ENCODE measurements around the gene RBM20. TPM values are rescaled to one million over a fixed set of nuclear protein-coding genes. Genes with fewer than 3 reads are reported as not detected.

RBM20 gene
- total and polyA plus RNA-seq, 2 donors, result 1.6 to 3.8 TPM

GRCh38 chr10:110792476-110793125 is 148.5 kb downstream of the RBM20 start:
- peaks cover 0 to 6% of the 10 kb centered on the region in 2 donors for H3K4me1 ChIP-seq (ENCODE audit: control insufficient read depth in 2 of 2, insufficient read depth in 2 of 2, low read length in 2 of 2)
- no peak overlapping the region for H3K27ac ChIP-seq (ENCODE audit: low read depth in 1 of 2, low read length in 1 of 2)
- no peaks in the 10 kb centered on the region for H3K9me3 ChIP-seq (ENCODE audit: control insufficient read depth in 2 of 2, insufficient read depth in 1 of 2, low read length in 1 of 2)
- no peak overlapping the region for H3K4me3 ChIP-seq (ENCODE audit: low read length in 2 of 2)
- no peaks in the 10 kb centered on the region for H3K27me3 ChIP-seq (ENCODE audit: control insufficient read depth in 2 of 2, insufficient read depth in 1 of 2, low read length in 1 of 2)
- H3K36me3 ChIP-seq (ENCODE audit: control insufficient read depth in 2 of 2, insufficient read depth in 2 of 2, low read length in 1 of 2), result no peaks in the 10 kb centered on the region
- no peak for DNase-seq (ENCODE audit: low read depth in 6 of 9, low spot score in 9 of 9)
- 93% methylated on average over 3 of the region's 3 CpGs for WGBS

- Histone ChIP-seq H3K4me3 (ENCODE audit: low read length in 2 of 2) (no peak overlapping the region), H3K36me3 (ENCODE audit: control insufficient read depth in 2 of 2, insufficient read depth in 2 of 2, low read length in 1 of 2) (no peaks in the 10 kb centered on the region), H3K27me3 (ENCODE audit: control insufficient read depth in 2 of 2, insufficient read depth in 1 of 2, low read length in 1 of 2) (no peaks in the 10 kb centered on the region), H3K4me1 (ENCODE audit: control insufficient read depth in 2 of 2, insufficient read depth in 2 of 2, low read length in 2 of 2) (peaks cover 0 to 6% of the 10 kb centered on the region in 2 donors), H3K27ac (ENCODE audit: low read depth in 1 of 2, low read length in 1 of 2) (no peak overlapping the region), H3K9me3 (ENCODE audit: control insufficient read depth in 2 of 2, insufficient read depth in 1 of 2, low read length in 1 of 2) (no peaks in the 10 kb centered on the region)
- WGBS, result 90% methylated on average over 9 of the region's 9 CpGs
- no peak for DNase-seq (ENCODE audit: low read depth in 6 of 9, low spot score in 9 of 9)
Observed at GRCh38 chr10:110793128-110793812, 149.1 kb downstream of the RBM20 start.

GRCh38 chr10:110793886-110794285 is 149.8 kb downstream of the RBM20 start:
- WGBS, result 98% methylated on average over 6 of the region's 6 CpGs
- Histone ChIP-seq H3K27ac (ENCODE audit: low read depth in 1 of 2, low read length in 1 of 2) (no peak overlapping the region), H3K4me1 (ENCODE audit: control insufficient read depth in 2 of 2, insufficient read depth in 2 of 2, low read length in 2 of 2) (peaks cover 0 to 6% of the 10 kb centered on the region in 2 donors), H3K9me3 (ENCODE audit: control insufficient read depth in 2 of 2, insufficient read depth in 1 of 2, low read length in 1 of 2) (no peaks in the 10 kb centered on the region), H3K27me3 (ENCODE audit: control insufficient read depth in 2 of 2, insufficient read depth in 1 of 2, low read length in 1 of 2) (no peaks in the 10 kb centered on the region), H3K4me3 (ENCODE audit: low read length in 2 of 2) (no peak overlapping the region), H3K36me3 (ENCODE audit: control insufficient read depth in 2 of 2, insufficient read depth in 2 of 2, low read length in 1 of 2) (no peaks in the 10 kb centered on the region)
- no peak for DNase-seq (ENCODE audit: low read depth in 6 of 9, low spot score in 9 of 9)

- Histone ChIP-seq H3K4me1 (ENCODE audit: control insufficient read depth in 2 of 2, insufficient read depth in 2 of 2, low read length in 2 of 2) (peaks cover 0 to 2% of the 10 kb centered on the region in 2 donors), H3K4me3 (ENCODE audit: low read length in 2 of 2) (no peak overlapping the region), H3K27me3 (ENCODE audit: control insufficient read depth in 2 of 2, insufficient read depth in 1 of 2, low read length in 1 of 2) (no peaks in the 10 kb centered on the region), H3K9me3 (ENCODE audit: control insufficient read depth in 2 of 2, insufficient read depth in 1 of 2, low read length in 1 of 2) (no peaks in the 10 kb centered on the region), H3K36me3 (ENCODE audit: control insufficient read depth in 2 of 2, insufficient read depth in 2 of 2, low read length in 1 of 2) (no peaks in the 10 kb centered on the region), H3K27ac (ENCODE audit: low read depth in 1 of 2, low read length in 1 of 2) (no peak overlapping the region)
- WGBS, result 97% methylated on average over 4 of the region's 4 CpGs
- no peak for DNase-seq (ENCODE audit: low read depth in 6 of 9, low spot score in 9 of 9)
Observed at GRCh38 chr10:110794808-110795207, 150.7 kb downstream of the RBM20 start.

- H3K36me3 ChIP-seq (ENCODE audit: control insufficient read depth in 2 of 2, insufficient read depth in 2 of 2, low read length in 1 of 2), result no peaks in the 10 kb centered on the region
- WGBS, result 94% methylated on average over 10 of the region's 10 CpGs
- H3K27ac ChIP-seq (ENCODE audit: low read depth in 1 of 2, low read length in 1 of 2), result no peak overlapping the region
- no peak for DNase-seq (ENCODE audit: low read depth in 6 of 9, low spot score in 9 of 9)
- peaks cover 4 to 5% of the 10 kb centered on the region in 2 donors for H3K4me1 ChIP-seq (ENCODE audit: control insufficient read depth in 2 of 2, insufficient read depth in 2 of 2, low read length in 2 of 2)
- H3K4me3 ChIP-seq (ENCODE audit: low read length in 2 of 2), result no peak overlapping the region
- H3K27me3 ChIP-seq (ENCODE audit: control insufficient read depth in 2 of 2, insufficient read depth in 1 of 2, low read length in 1 of 2), result no peaks in the 10 kb centered on the region
- no peaks in the 10 kb centered on the region for H3K9me3 ChIP-seq (ENCODE audit: control insufficient read depth in 2 of 2, insufficient read depth in 1 of 2, low read length in 1 of 2)
Observed at GRCh38 chr10:110797416-110797815, 153.3 kb downstream of the RBM20 start.

- H3K4me3 ChIP-seq (ENCODE audit: low read length in 2 of 2), result no peak overlapping the region
- H3K36me3 ChIP-seq (ENCODE audit: control insufficient read depth in 2 of 2, insufficient read depth in 2 of 2, low read length in 1 of 2), result no peaks in the 10 kb centered on the region
- peaks cover 11% of the 10 kb centered on the region in 2 donors for H3K4me1 ChIP-seq (ENCODE audit: control insufficient read depth in 2 of 2, insufficient read depth in 2 of 2, low read length in 2 of 2)
- H3K27me3 ChIP-seq (ENCODE audit: control insufficient read depth in 2 of 2, insufficient read depth in 1 of 2, low read length in 1 of 2), result no peaks in the 10 kb centered on the region
- H3K9me3 ChIP-seq (ENCODE audit: control insufficient read depth in 2 of 2, insufficient read depth in 1 of 2, low read length in 1 of 2), result no peaks in the 10 kb centered on the region
- WGBS, result over 99% methylated on average over 2 of the region's 2 CpGs
- DNase-seq (ENCODE audit: low read depth in 6 of 9, low spot score in 9 of 9), result no peak
- H3K27ac ChIP-seq (ENCODE audit: low read depth in 1 of 2, low read length in 1 of 2), result no peak overlapping the region
Observed at GRCh38 chr10:110798340-110798739, 154.2 kb downstream of the RBM20 start.

- WGBS, result 96% methylated on average over 1 of the region's 1 CpG
- Histone ChIP-seq H3K36me3 (ENCODE audit: control insufficient read depth in 2 of 2, insufficient read depth in 2 of 2, low read length in 1 of 2) (no peaks in the 10 kb centered on the region), H3K9me3 (ENCODE audit: control insufficient read depth in 2 of 2, insufficient read depth in 1 of 2, low read length in 1 of 2) (no peaks in the 10 kb centered on the region), H3K4me3 (ENCODE audit: low read length in 2 of 2) (no peak overlapping the region), H3K4me1 (ENCODE audit: control insufficient read depth in 2 of 2, insufficient read depth in 2 of 2, low read length in 2 of 2) (peaks cover 17 to 33% of the 10 kb centered on the region in 2 donors), H3K27ac (ENCODE audit: low read depth in 1 of 2, low read length in 1 of 2) (peak overlapping the region in 1 of 2 donors; percentile 86), H3K27me3 (ENCODE audit: control insufficient read depth in 2 of 2, insufficient read depth in 1 of 2, low read length in 1 of 2) (no peaks in the 10 kb centered on the region)
- no peak for DNase-seq (ENCODE audit: low read depth in 6 of 9, low spot score in 9 of 9)
Observed at GRCh38 chr10:110802090-110802489, 158.0 kb downstream of the RBM20 start.

GRCh38 chr10:110802551-110803238 is 158.6 kb downstream of the RBM20 start:
- DNase-seq (ENCODE audit: low read depth in 6 of 9, low spot score in 9 of 9), result peak in 8 of 9 donors; percentile 46 to 88 (median 72)
- WGBS, result 44% methylated on average over 7 of the region's 7 CpGs
- H3K27ac ChIP-seq (ENCODE audit: low read depth in 1 of 2, low read length in 1 of 2), result peak overlapping the region; percentile 67 to 86
- H3K4me3 ChIP-seq (ENCODE audit: low read length in 2 of 2), result no peak overlapping the region
- no peaks in the 10 kb centered on the region for H3K36me3 ChIP-seq (ENCODE audit: control insufficient read depth in 2 of 2, insufficient read depth in 2 of 2, low read length in 1 of 2)
- H3K4me1 ChIP-seq (ENCODE audit: control insufficient read depth in 2 of 2, insufficient read depth in 2 of 2, low read length in 2 of 2), result peaks cover 17 to 33% of the 10 kb centered on the region in 2 donors
- H3K27me3 ChIP-seq (ENCODE audit: control insufficient read depth in 2 of 2, insufficient read depth in 1 of 2, low read length in 1 of 2), result no peaks in the 10 kb centered on the region
- H3K9me3 ChIP-seq (ENCODE audit: control insufficient read depth in 2 of 2, insufficient read depth in 1 of 2, low read length in 1 of 2), result no peaks in the 10 kb centered on the region

GRCh38 chr10:110803239-110803749 is 159.2 kb downstream of the RBM20 start:
- H3K4me1 ChIP-seq (ENCODE audit: control insufficient read depth in 2 of 2, insufficient read depth in 2 of 2, low read length in 2 of 2), result peaks cover 17 to 33% of the 10 kb centered on the region in 2 donors
- WGBS, result 75% methylated on average over 6 of the region's 6 CpGs
- DNase-seq (ENCODE audit: low read depth in 6 of 9, low spot score in 9 of 9), result no peak
- no peak overlapping the region for H3K4me3 ChIP-seq (ENCODE audit: low read length in 2 of 2)
- H3K27ac ChIP-seq (ENCODE audit: low read depth in 1 of 2, low read length in 1 of 2), result peak overlapping the region; percentile 8 to 86
- H3K27me3 ChIP-seq (ENCODE audit: control insufficient read depth in 2 of 2, insufficient read depth in 1 of 2, low read length in 1 of 2), result no peaks in the 10 kb centered on the region
- H3K9me3 ChIP-seq (ENCODE audit: control insufficient read depth in 2 of 2, insufficient read depth in 1 of 2, low read length in 1 of 2), result no peaks in the 10 kb centered on the region
- no peaks in the 10 kb centered on the region for H3K36me3 ChIP-seq (ENCODE audit: control insufficient read depth in 2 of 2, insufficient read depth in 2 of 2, low read length in 1 of 2)

All from thymus (tissue), 11 donors.